A549 treated with Mapracorat at 1 μM for 4 hours (cell line): ENCODE measurements around the gene B3GAT2. TPM values are rescaled to one million over a fixed set of nuclear protein-coding genes. Genes with fewer than 3 reads are reported as not detected.

Experiments
- total RNA-seq: library from RNA; stranded (reverse); fragments of 200-300 nt; extraction: Qiagen RNA extraction; gene quantifications from 5 replicates; pipeline ENCODE4 v1.2.3, GENCODE V29; 2022

Gene B3GAT2
- total RNA-seq, result 0.02 to 0.06 TPM (median 0.06 TPM) in 3 of 5 replicates, not detected in the others

GRCh38 chr6:70956451-70957283, at the start of gene B3GAT2:
Gene B3GAT2 (minus strand): TSS chr6:70957060. CDS start chr6:70956429, 631 bp downstream.

